Astrocyte (in vitro differentiated cells and primary cell): ENCODE measurements around the gene IL1RAPL2. TPM values are rescaled to one million over a fixed set of nuclear protein-coding genes. Genes with fewer than 3 reads are reported as not detected.

ENCODE experiments used
- DNase-seq: peaks from one replicate; pipeline ENCODE4 v3.0.0-alpha.2; 2010; ENCODE audit warnings: low read depth
- FAIRE-seq: peaks from 2 replicates; lab custom pipeline; 2011; peaks lifted over from hg19 to GRCh38; lab: Jason Lieb, UNC
- H2AFZ ChIP-seq: 2 replicates; pipeline ENCODE4 v1.6.0; 2012; ENCODE audit warnings: low read depth, low read length, inconsistent platforms
- H3K27ac ChIP-seq: 2 replicates; pipeline ENCODE4 v1.5.1; 2011; ENCODE audit warnings: low read depth, low read length, inconsistent platforms
- H3K27me3 ChIP-seq: 2 replicates; pipeline ENCODE4 v1.6.0; 2011; ENCODE audit warnings: low read length, inconsistent platforms; ENCODE audit not compliant: insufficient read depth
- H3K36me3 ChIP-seq: 2 replicates; pipeline ENCODE4 v1.5.1; 2011; ENCODE audit warnings: low read length, inconsistent platforms; ENCODE audit not compliant: insufficient read depth
- H3K4me1 ChIP-seq: 2 replicates; pipeline ENCODE4 v1.5.1; 2011; ENCODE audit warnings: low read length, inconsistent platforms; ENCODE audit not compliant: insufficient read depth
- H3K4me2 ChIP-seq: 2 replicates; pipeline ENCODE4 v1.6.0; 2012; ENCODE audit warnings: low read length, inconsistent platforms
- H3K4me3 ChIP-seq: 2 replicates; pipeline ENCODE4 v1.5.1; 2011; ENCODE audit warnings: low read depth, mild to moderate bottlenecking, low read length, inconsistent platforms; ENCODE audit not compliant: insufficient read depth
- H3K79me2 ChIP-seq: 2 replicates; pipeline ENCODE4 v1.6.0; 2012; ENCODE audit warnings: mild to moderate bottlenecking, low read length, inconsistent platforms; ENCODE audit not compliant: insufficient read depth
- H3K9ac ChIP-seq: 2 replicates; pipeline ENCODE4 v1.6.0; 2012; ENCODE audit warnings: mild to moderate bottlenecking, low read length, inconsistent platforms
- H3K9me3 ChIP-seq: 2 replicates; pipeline ENCODE4 v1.5.1; 2012; ENCODE audit warnings: low read depth, mild to moderate bottlenecking, low read length, inconsistent platforms; ENCODE audit not compliant: insufficient read depth
- H4K20me1 ChIP-seq: 2 replicates; pipeline ENCODE4 v1.6.0; 2012; ENCODE audit warnings: low read length, inconsistent platforms; ENCODE audit not compliant: insufficient read depth
- H3K27ac Mint-ChIP-seq: one replicate; pipeline ENCODE4 v1.8.0; 2021; ENCODE audit warnings: mild to moderate bottlenecking, mixed read lengths; ENCODE audit not compliant: unreplicated experiment
- H3K27me3 Mint-ChIP-seq: one replicate; pipeline ENCODE4 v1.8.0; 2021; ENCODE audit warnings: low read depth, mixed read lengths; ENCODE audit not compliant: unreplicated experiment
- H3K36me3 Mint-ChIP-seq: one replicate; pipeline ENCODE4 v1.8.0; 2021; ENCODE audit warnings: low read depth, mixed read lengths; ENCODE audit not compliant: unreplicated experiment
- H3K4me1 Mint-ChIP-seq: one replicate; pipeline ENCODE4 v1.8.0; 2021; ENCODE audit warnings: low read depth, mixed read lengths; ENCODE audit not compliant: unreplicated experiment
- H3K4me3 Mint-ChIP-seq: one replicate; pipeline ENCODE4 v1.8.0; 2021; ENCODE audit warnings: mild to moderate bottlenecking, moderate library complexity, mixed read lengths; ENCODE audit not compliant: unreplicated experiment
- H3K9me3 Mint-ChIP-seq: one replicate; pipeline ENCODE4 v1.8.0; 2021; ENCODE audit warnings: mild to moderate bottlenecking, mixed read lengths; ENCODE audit not compliant: unreplicated experiment
- EZH2 ChIP-seq: IDR thresholded peaks from 2 replicates; pipeline ENCODE4 v1.6.1; 2012; ENCODE audit warnings: mild to moderate bottlenecking, low read length, inconsistent platforms; ENCODE audit not compliant: insufficient read depth
- total RNA-seq: library from RNA; stranded (reverse); gene quantifications from 2 replicates; pipeline ENCODE4 v1.2.1, GENCODE V29; 2021
- TF ChIP-seq, protein P1 (sequence below): IDR thresholded peaks from 2 replicates; pipeline ENCODE4 v1.5.1; 2011; ENCODE audit warnings: low read depth, mild to moderate bottlenecking, inconsistent platforms, low read length, moderate library complexity; ENCODE audit not compliant: insufficient read depth

Gene IL1RAPL2
- total RNA-seq, 1 donor from 2014 or later: 0.16 TPM

DNA sequence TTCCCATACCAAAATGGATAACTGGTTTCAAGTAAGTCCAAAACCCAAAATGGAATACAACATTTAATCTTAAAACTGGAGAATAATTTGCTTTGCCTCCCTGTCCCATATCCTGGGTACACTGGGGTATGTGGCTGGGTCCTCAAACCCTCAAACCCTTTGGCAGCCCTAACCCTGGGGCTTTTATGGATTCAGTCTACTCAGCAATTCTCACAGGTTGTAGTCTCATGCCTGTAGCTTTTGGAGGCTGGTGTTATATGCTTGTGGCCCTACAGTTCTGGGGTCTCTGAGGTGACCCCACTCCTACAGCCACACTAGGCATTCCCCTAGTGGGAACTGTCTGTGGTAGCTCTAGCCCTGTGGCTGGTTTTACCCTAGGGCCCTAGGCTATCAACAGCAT, 1145.8 kb downstream of the IL1RAPL2 start:
- no peak overlapping the region for H3K4me3 ChIP-seq
- H3K36me3 ChIP-seq: no peaks in the 10 kb centered on the region
- H3K27me3 Mint-ChIP-seq: no peaks in the 10 kb centered on the region

DNA sequence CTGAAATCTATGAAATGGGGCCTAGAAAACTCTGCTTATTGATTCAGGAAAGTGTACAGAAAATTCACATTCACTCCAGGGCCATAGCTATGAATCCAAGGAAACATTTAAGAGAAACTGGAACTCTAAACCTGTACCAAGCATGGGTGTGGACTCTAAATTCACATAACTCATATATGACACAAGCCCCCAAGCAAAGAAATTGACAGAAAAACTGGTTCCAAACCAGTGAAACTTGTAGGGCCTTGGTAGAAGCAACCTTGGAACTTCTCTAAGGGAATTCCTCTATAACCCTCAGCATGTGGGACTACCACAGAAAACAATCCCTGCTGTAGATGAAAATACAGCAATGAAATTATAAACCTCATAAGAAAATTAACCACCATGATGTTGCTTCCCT, 1149.7 kb downstream of the IL1RAPL2 start:
- TF ChIP-seq, protein P1, sequence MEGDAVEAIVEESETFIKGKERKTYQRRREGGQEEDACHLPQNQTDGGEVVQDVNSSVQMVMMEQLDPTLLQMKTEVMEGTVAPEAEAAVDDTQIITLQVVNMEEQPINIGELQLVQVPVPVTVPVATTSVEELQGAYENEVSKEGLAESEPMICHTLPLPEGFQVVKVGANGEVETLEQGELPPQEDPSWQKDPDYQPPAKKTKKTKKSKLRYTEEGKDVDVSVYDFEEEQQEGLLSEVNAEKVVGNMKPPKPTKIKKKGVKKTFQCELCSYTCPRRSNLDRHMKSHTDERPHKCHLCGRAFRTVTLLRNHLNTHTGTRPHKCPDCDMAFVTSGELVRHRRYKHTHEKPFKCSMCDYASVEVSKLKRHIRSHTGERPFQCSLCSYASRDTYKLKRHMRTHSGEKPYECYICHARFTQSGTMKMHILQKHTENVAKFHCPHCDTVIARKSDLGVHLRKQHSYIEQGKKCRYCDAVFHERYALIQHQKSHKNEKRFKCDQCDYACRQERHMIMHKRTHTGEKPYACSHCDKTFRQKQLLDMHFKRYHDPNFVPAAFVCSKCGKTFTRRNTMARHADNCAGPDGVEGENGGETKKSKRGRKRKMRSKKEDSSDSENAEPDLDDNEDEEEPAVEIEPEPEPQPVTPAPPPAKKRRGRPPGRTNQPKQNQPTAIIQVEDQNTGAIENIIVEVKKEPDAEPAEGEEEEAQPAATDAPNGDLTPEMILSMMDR: no peak
- TF ChIP-seq EZH2: no peak
- no peaks in the 10 kb centered on the region for H3K36me3 Mint-ChIP-seq
- no peak overlapping the region for H3K9ac ChIP-seq
- FAIRE-seq: no peak
- no peaks in the 10 kb centered on the region for H3K79me2 ChIP-seq
- H2AFZ ChIP-seq: no peak overlapping the region
- no peaks in the 10 kb centered on the region for H3K27me3 ChIP-seq
- no peaks in the 10 kb centered on the region for H3K27me3 Mint-ChIP-seq
- no peaks in the 10 kb centered on the region for H3K36me3 ChIP-seq
- H3K9me3 ChIP-seq: no peaks in the 10 kb centered on the region
- no peak overlapping the region for H3K4me3 Mint-ChIP-seq
- no peak overlapping the region for H3K4me3 ChIP-seq
- H3K9me3 Mint-ChIP-seq: no peaks in the 10 kb centered on the region
- H3K27ac ChIP-seq: no peak overlapping the region
- no peak overlapping the region for H3K4me2 ChIP-seq
- H3K27ac Mint-ChIP-seq: no peak overlapping the region
- H3K4me1 Mint-ChIP-seq: no peaks in the 10 kb centered on the region
- no peaks in the 10 kb centered on the region for H4K20me1 ChIP-seq
- no peaks in the 10 kb centered on the region for H3K4me1 ChIP-seq
- DNase-seq: no peak

More for the DNA sequence above, 1145.8 kb downstream of the IL1RAPL2 start:
- H3K27ac ChIP-seq: no peak overlapping the region
- no peaks in the 10 kb centered on the region for H3K9me3 Mint-ChIP-seq
- FAIRE-seq (no peak), DNase-seq (no peak)
- no peak overlapping the region for H3K9ac ChIP-seq
- H3K27ac Mint-ChIP-seq: no peak overlapping the region
- H3K36me3 Mint-ChIP-seq: no peaks in the 10 kb centered on the region
- no peaks in the 10 kb centered on the region for H3K9me3 ChIP-seq
- H2AFZ ChIP-seq: no peak overlapping the region
- no peaks in the 10 kb centered on the region for H3K79me2 ChIP-seq
- H3K4me1 Mint-ChIP-seq: no peaks in the 10 kb centered on the region
- H4K20me1 ChIP-seq: no peaks in the 10 kb centered on the region
- no peaks in the 10 kb centered on the region for H3K27me3 ChIP-seq
- H3K4me2 ChIP-seq: no peak overlapping the region
- no peaks in the 10 kb centered on the region for H3K4me1 ChIP-seq
- TF ChIP-seq EZH2: no peak
- TF ChIP-seq, protein P1: no peak
- no peak overlapping the region for H3K4me3 Mint-ChIP-seq

GRCh38 chrX:105723966-105724735, 1158.2 kb downstream of the IL1RAPL2 start:
- no peaks in the 10 kb centered on the region for H3K4me1 ChIP-seq
- TF ChIP-seq, protein P1: no peak
- no peak for TF ChIP-seq EZH2
- no peak overlapping the region for H3K9ac ChIP-seq
- no peaks in the 10 kb centered on the region for H3K9me3 Mint-ChIP-seq
- no peak overlapping the region for H3K4me3 ChIP-seq
- no peaks in the 10 kb centered on the region for H3K36me3 Mint-ChIP-seq
- H3K4me2 ChIP-seq: no peak overlapping the region
- no peaks in the 10 kb centered on the region for H4K20me1 ChIP-seq
- no peak for DNase-seq
- H3K27ac Mint-ChIP-seq: no peak overlapping the region
- H3K36me3 ChIP-seq: no peaks in the 10 kb centered on the region
- H3K79me2 ChIP-seq: no peaks in the 10 kb centered on the region
- H3K27me3 Mint-ChIP-seq: no peaks in the 10 kb centered on the region
- FAIRE-seq: peak; percentile 50
- H3K27me3 ChIP-seq: no peaks in the 10 kb centered on the region
- H3K4me1 Mint-ChIP-seq: no peaks in the 10 kb centered on the region
- H2AFZ ChIP-seq: no peak overlapping the region
- no peaks in the 10 kb centered on the region for H3K9me3 ChIP-seq
- H3K4me3 Mint-ChIP-seq: no peak overlapping the region
- H3K27ac ChIP-seq: no peak overlapping the region
